K562 (cell line): ENCODE results near the gene SLC6A20. TPM values are rescaled to one million over a fixed set of nuclear protein-coding genes. Genes with fewer than 3 reads are reported as not detected.
"Not testable (repeated sequence)": the region's sequence is repeated elsewhere in the genome, so short reads cannot be mapped to it uniquely, and the experiment has no call there.

Experiments
- ATAC-seq: fragments of 200-7000 bp; cut with Tn5 transposase; 3 replicates; pipeline ENCODE4 v1.9.1; 2020; ENCODE audit warnings: moderate library complexity
- BruUV-seq: library from RNA; stranded (reverse); fragments of 400-500 nt; replicated peaks from 2 replicates; lab custom pipeline; 2021; lab: Mats Ljungman, UMichigan
- CTCF ChIA-PET: fragments of 300-600 bp; formaldehyde crosslinking; extraction: SDS; loops from one replicate; lab custom pipeline; 2021; ENCODE audit warnings: low intra/inter-chr PET ratio; lab: Yijun Ruan, JAX
- POLR2A ChIA-PET: fragments of 300-600, 350-650 bp; sonication (Branson Sonifier 250); formaldehyde crosslinking; extraction: SDS; loops from one replicate; lab custom pipeline; 2021; ENCODE audit warnings: antibody characterized with exemption, inconsistent platforms; lab: Yijun Ruan, JAX
- DNase-seq, 4 experiments: peaks; one replicate each; pipeline versions ENCODE4 v3.0.0 to v3.0.0-alpha.2; 2011 to 2018; ENCODE audit warnings: low spot score in 3 of 4, mixed read lengths in 3 of 4; ENCODE audit errors: extremely low read depth in 1 of 4
- FAIRE-seq: peaks from 2 replicates; lab custom pipeline; 2011; peaks lifted over from hg19 to GRCh38; lab: Jason Lieb, UNC
- H2AFZ ChIP-seq: 2 replicates; pipeline ENCODE4 v1.6.0; 2011; ENCODE audit warnings: low read depth, low read length, control low read depth, inconsistent platforms
- H3K27ac ChIP-seq: fragments of 200-600 bp; 3 replicates; pipeline ENCODE4 v1.8.0; 2011; ENCODE audit warnings: low read depth, mild to moderate bottlenecking, control low read depth, inconsistent platforms, low read length, moderate library complexity, mixed read lengths; ENCODE audit errors: extremely low read depth
- H3K27me3 ChIP-seq, 2 experiments: fragments of 300-600 bp in 1 of 2; 2 replicates in 1 of 2; 3 replicates in 1 of 2; pipeline versions ENCODE4 v1.6.0 to v1.8.0; 2011; ENCODE audit warnings: inconsistent platforms in 2 of 2, low read length in 2 of 2, mild to moderate bottlenecking in 1 of 2, mixed read lengths in 1 of 2, moderate library complexity in 1 of 2; ENCODE audit not compliant: control insufficient read depth in 2 of 2, insufficient read depth in 2 of 2
- H3K36me3 ChIP-seq: fragments of 300-600 bp; 3 replicates; pipeline ENCODE4 v1.8.0; 2011; ENCODE audit warnings: mild to moderate bottlenecking, low read length, inconsistent platforms; ENCODE audit not compliant: control insufficient read depth, insufficient read depth
- H3K4me1 ChIP-seq, 2 experiments: fragments of 200-600 bp in 1 of 2; replicated peaks in 1 of 2; 2 replicates in 1 of 2; 3 replicates in 1 of 2; pipeline versions ENCODE4 v1.5.1 to v1.8.0; 2011; ENCODE audit warnings: inconsistent platforms in 2 of 2, low read length in 2 of 2, mild to moderate bottlenecking in 1 of 2, mixed read lengths in 1 of 2, moderate library complexity in 1 of 2; ENCODE audit not compliant: control insufficient read depth in 2 of 2, insufficient read depth in 2 of 2
- H3K4me2 ChIP-seq: 2 replicates; pipeline ENCODE4 v1.6.1; 2011; ENCODE audit warnings: low read length, control low read depth, inconsistent platforms, mixed read lengths; ENCODE audit not compliant: insufficient read depth
- H3K4me3 ChIP-seq: fragments of 200-600 bp; sonication (generic), shearing (Covaris generic); 2 replicates; pipeline ENCODE4 v1.5.1; 2016; ENCODE audit warnings: control low read depth, inconsistent platforms
- H3K79me2 ChIP-seq: fragments of 200-600 bp; 3 replicates; pipeline ENCODE4 v1.8.0; 2011; ENCODE audit warnings: low read length, inconsistent platforms; ENCODE audit not compliant: control insufficient read depth, insufficient read depth
- H3K9ac ChIP-seq, 2 experiments: 2 replicates each; pipeline versions ENCODE4 v1.6.0 to v1.6.1; 2011; ENCODE audit warnings: low read depth in 2 of 2, low read length in 2 of 2, control low read depth in 1 of 2, inconsistent platforms in 1 of 2, mild to moderate bottlenecking in 1 of 2, mixed read lengths in 1 of 2; ENCODE audit not compliant: insufficient read depth in 1 of 2
- H3K9me1 ChIP-seq: one replicate; pipeline ENCODE4 v1.6.0; 2011; ENCODE audit warnings: inconsistent platforms, mild to moderate bottlenecking, low read length, moderate library complexity; ENCODE audit not compliant: control insufficient read depth, insufficient read depth
- H3K9me3 ChIP-seq: replicated peaks from 2 replicates; pipeline ENCODE4 v1.5.1; 2011; ENCODE audit warnings: low read depth, low read length, inconsistent platforms; ENCODE audit not compliant: control insufficient read depth, insufficient read depth
- H4K20me1 ChIP-seq: replicated peaks from 2 replicates; pipeline ENCODE4 v1.6.1; 2011; ENCODE audit warnings: low read length, inconsistent platforms, mixed read lengths; ENCODE audit not compliant: control insufficient read depth, insufficient read depth
- AFF1 ChIP-seq, 2 experiments: fragments of 450-650 bp; IDR thresholded peaks; 2 replicates each; pipeline ENCODE4 v1.6.1; 2018; ENCODE audit warnings: mild to moderate bottlenecking in 2 of 2, low read depth in 1 of 2; ENCODE audit not compliant: partially characterized antibody in 2 of 2
- CUX1 ChIP-seq: fragments of 200-800 bp; sonication (Bioruptor generic); IDR thresholded peaks from 2 replicates; pipeline ENCODE4 v1.6.1; 2016; ENCODE audit warnings: missing genetic modification characterization, missing compliant biosample characterization
- ZBTB1 ChIP-seq: sonication (generic); formaldehyde crosslinking; IDR thresholded peaks from 2 replicates; pipeline ENCODE4 v1.8.1; 2023; ENCODE audit warnings: missing genetic modification reagents, low read depth, mild to moderate bottlenecking, borderline replicate concordance
- WGBS: fragments of 100-300 bp; shearing (Covaris generic); methylation state at CpG from one replicate; pipeline ENCODE4 v1.1.6; 2016; ENCODE audit warnings: low coverage, mixed read lengths; ENCODE audit not compliant: insufficient coverage; ENCODE audit errors: missing lambda C conversion rate; 5-methylcytosine and 5-hydroxymethylcytosine counted together
- in situ Hi-C: fragments of 300-500 bp; cut with MboI; formaldehyde crosslinking; loops from 4 replicates; pipeline ENCODE4 v1.15.0; 2018; ENCODE audit warnings: inconsistent platforms, mixed read lengths
- intact Hi-C: fragments of 100-400 bp; cut with micrococcal nuclease; formaldehyde crosslinking; loops from 2 replicates; pipeline ENCODE4 v1.14.2; 2022
- polyA plus RNA-seq, 8 experiments: library from polyadenylated mRNA; depleted of rRNA in 4 of 8; stranded (reverse) in 5 of 8; unstranded in 3 of 8; fragments of >200 nt; fragmentation: Nextera tagmentation in 2 of 8; fragmentation: Illumina TruSeq in 1 of 8; extraction: Ambion mirVana in 2 of 8; extraction: Trizol in 1 of 8; gene quantifications; 2 replicates each; pipeline versions ENCODE4 v1.2.1 to v1.2.3, GENCODE V29; 2011 to 2014; ENCODE audit warnings: inconsistent platforms in 1 of 8, missing spikeins in 1 of 8
- total RNA-seq, 7 experiments: library from RNA; depleted of rRNA in 6 of 7; stranded (reverse); fragments of >200 nt in 6 of 7; fragmentation: Illumina TruSeq in 2 of 7; extraction: Trizol in 2 of 7; gene quantifications; 2 replicates each; pipeline versions ENCODE4 v1.2.1 to v1.2.3, GENCODE V29; 2011 to 2021; ENCODE audit warnings: low replicate concordance in 1 of 7

The SLC6A20 gene
- total and polyA plus RNA-seq, 9 of the 15 experiments (the other 6 are each of a cell fraction or from before 2014, with no cell fraction given) = not detected

GRCh38 chr3:45758871-45759270, 37.5 kb downstream of the SLC6A20 start (continued):
- TF ChIP-seq CUX1 (CRISPR knock-in tag) (no peak), AFF1 (IDR thresholded peaks at IDR 0.05; ENCODE audit: low read depth in 1 of 2, partially characterized antibody in 2 of 2) (no peak), ZBTB1 (CRISPR knock-in tag) (no peak)

GRCh38 chr3:45757141-45757540, 39.2 kb downstream of the SLC6A20 start:
- H4K20me1 ChIP-seq, intact Hi-C loops, H3K4me2 ChIP-seq, ATAC-seq, DNase-seq, CTCF ChIA-PET, H3K9me1 ChIP-seq, H3K9ac ChIP-seq, H2AFZ ChIP-seq, H3K36me3 ChIP-seq, H3K79me2 ChIP-seq, BruUV-seq, H3K9me3 ChIP-seq, H3K27ac ChIP-seq, H3K4me1 ChIP-seq, FAIRE-seq, H3K4me3 ChIP-seq: not testable (repeated sequence)
- POLR2A ChIA-PET = interaction anchor here (0.7 kb wide), 1 partner anchor 22 kb away, joined by 5 read pairs; no protein-coding TSS in a partner anchor
- 3% methylated on average over 5 of the region's 7 CpGs for WGBS
- in situ Hi-C loops = loop anchor here (10.0 kb wide), 1 partner anchor 318 kb away; no protein-coding TSS in a partner anchor
- H3K27me3 ChIP-seq = peaks cover 30 to 66% of the 10 kb centered on the region in 2 experiments
